Stimulated activated CD8-positive, alpha-beta memory T cell treated with anti-CD3 and anti-CD28 coated beads, Interleukin-15, amount 100 ng/mL, for 24 hours (primary cell): ENCODE data around the gene ATF3.
A peak's percentile ranks its signal among the peaks of the same experiment; 100 is the strongest.
"Not testable (repeated sequence)": the region's sequence is repeated elsewhere in the genome, so short reads cannot be mapped to it uniquely, and the experiment has no call there.

Experiments used
- DNase-seq: peaks from one replicate; pipeline ENCODE4 v3.0.0-alpha.2; 2020; ENCODE audit warnings: low read depth

The ATF3 gene

GRCh38 chr1:212628046-212628445 lies 19.5 kb downstream of the ATF3 start:
- DNase-seq = no peak

DNA sequence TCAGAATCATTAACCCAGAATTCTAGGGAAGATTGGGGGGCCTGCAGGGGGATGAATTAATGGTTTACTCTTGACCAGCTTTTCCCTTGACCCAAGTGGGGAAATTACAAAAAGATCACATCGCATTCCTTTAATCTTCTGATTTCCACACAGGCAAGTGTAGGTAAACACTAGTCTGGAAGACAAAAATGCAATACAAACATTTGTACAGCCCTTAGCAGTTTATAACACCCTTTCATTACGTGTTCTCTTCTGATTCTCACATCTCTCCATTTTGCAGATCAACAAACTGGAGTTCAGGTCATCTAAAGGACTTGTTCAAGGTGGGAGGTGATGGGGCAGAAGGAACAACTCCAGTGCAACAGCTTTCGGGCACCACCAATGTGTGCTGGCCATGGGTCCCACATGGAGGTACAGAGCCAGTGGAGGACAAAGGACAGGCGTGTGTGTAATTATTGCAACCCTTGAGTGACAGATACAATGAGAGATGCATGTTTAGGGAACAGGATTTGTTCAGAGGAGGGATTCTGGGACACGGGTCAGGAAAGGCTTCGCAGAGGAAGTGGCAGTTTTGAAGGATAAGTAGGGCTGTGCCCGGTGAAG lies 20.4 kb downstream of the ATF3 start:
- DNase-seq = no peak

- DNase-seq = no peak
Measured at GRCh38 chr1:212629450-212630157, 21.0 kb downstream of the ATF3 start.

DNA sequence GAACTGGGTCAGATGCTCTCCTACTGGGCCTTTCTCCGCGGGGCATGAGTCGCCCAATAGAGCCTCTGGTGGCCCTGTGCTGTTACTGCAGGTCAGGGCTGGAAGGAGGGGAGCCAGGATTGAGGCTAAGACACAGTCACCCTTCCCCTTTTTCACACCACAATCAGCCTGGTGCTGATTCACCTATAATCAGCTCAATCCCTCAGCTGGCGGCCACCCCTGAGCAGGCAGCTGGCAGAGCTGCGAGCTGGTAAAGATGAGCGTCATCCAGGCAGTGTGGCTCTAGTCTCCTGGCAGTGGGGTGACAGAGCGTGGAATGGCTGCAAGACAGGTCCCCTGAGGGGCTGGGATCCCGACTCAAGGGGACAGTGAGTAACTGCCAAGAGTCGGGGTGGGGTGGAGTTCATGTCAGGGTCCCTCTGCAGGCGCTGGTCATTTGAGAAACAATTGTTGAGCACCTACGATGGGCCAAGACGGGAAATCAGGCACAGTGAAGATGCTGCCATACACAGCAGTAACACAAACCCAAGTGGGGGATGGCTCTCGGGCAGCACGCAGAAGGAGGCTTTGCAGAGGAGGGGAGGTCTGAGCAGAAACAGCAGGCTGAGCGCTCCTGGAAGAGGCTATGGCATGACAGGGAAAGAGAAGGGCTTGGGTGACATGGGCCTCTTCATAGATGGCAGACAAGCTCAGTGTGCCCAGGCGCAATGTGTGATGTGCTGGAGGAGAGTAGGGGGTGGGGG lies 21.8 kb downstream of the ATF3 start:
- DNase-seq = peak; percentile 24

- no peak for DNase-seq
Measured at GRCh38 chr1:212633161-212633560, 24.6 kb downstream of the ATF3 start.

GRCh38 chr1:212634252-212634651 lies 25.7 kb downstream of the ATF3 start:
- no peak for DNase-seq

GRCh38 chr1:212635141-212635631 lies 26.6 kb downstream of the ATF3 start:
- no peak for DNase-seq

- DNase-seq = no peak
Measured at GRCh38 chr1:212637902-212638301, 29.3 kb downstream of the ATF3 start.

DNA sequence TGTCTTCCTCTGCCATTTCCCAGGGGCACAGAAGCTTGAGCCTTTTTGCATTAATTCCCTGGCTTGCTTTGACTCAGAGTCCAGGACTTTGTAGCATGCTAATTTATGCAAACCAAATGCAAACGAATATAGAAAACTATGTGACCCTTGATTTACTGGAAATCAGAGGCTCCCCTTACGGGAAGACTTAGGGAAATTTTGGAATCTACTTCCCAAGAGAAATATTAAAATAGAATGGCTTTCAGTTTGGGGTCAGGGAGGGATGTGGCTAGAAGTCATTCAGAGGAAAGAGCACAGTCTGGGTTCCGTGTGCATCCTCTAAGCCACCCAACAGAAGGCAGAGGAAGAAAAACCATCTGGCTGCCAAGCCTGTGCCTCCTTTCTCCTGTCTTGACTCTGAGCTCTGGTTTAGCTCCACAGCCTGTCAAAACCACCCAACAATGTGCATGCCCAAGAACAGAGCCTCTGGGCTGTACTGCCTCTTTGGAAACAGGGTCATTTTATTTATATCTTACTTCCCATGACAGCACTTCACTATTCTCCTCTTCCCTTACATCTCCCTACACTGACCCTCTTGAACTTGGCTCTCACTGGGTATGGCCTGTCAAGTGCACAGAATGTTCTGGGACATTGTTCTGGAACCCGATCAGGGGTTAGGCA lies 30.1 kb downstream of the ATF3 start:
- DNase-seq = no peak

- not testable (repeated sequence) for DNase-seq
Measured at GRCh38 chr1:212639524-212639923, 31.0 kb downstream of the ATF3 start.

DNA sequence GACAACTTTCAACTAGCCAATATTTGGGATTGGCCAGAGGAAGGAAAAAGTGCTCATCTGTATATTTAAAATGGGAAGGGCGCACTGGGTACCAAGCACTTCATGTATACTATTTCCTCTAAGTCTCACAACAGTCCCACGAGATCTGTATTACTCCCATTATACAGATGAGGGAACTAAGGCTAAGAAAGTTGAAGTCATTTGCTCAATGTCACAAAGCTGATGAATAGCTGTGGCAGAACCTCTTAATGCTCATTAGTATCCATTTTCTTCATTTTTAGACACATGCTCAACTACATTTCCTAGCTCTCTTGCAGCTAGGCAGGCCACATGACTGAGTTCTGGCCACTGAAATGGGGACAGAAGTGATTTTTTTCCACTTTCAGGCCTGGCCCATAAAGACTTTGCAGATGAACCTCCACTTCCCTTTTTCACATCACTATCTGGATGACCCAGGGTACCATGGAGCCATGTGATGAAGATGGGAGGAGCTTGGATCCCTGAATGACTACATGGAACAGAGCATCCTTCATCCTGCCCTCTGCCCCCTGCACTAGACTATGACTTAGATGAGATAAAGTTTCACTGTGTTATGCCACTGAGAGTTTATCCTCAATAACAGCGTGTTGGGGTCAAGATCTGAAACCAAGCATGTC lies 31.8 kb downstream of the ATF3 start:
- no peak for DNase-seq

DNA sequence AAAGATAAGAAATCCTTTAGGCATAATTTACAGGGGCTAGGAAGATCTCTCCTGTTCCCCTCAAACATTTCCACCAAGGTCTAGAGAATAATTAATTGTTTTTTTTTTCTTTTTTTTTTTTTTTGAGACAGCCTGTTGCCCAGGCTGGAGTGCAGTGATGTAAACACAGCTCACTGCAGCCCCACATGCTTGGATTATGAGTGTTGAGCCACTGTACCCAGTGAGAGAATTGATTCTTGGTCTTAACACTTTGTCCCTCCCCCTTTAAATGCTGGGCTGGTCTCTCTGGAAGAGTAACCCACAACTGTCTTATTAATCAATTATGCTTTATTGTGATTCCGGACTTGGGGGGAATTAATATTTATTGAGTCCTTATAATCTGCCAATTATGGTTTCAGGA lies 33.4 kb downstream of the ATF3 start:
- DNase-seq = no peak

DNA sequence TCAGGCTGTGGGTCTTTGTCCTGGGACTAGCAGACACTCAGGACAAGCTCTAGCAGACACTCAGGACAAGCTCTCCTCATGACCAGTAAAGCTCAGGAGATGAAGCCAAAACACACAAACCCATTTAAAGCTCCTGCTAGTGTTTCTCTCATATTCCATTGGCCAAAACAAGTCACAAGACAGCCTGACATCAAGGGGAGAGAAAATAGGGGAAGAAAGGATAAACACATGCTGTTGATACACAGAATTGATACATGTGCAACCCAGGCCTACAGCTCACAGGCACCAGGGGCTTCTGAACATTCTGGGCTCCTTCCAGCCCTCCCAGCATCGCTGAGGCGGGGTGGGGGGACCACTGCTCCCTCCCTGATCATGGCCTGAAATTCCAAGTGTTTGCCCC lies 35.3 kb downstream of the ATF3 start:
- no peak for DNase-seq

DNA sequence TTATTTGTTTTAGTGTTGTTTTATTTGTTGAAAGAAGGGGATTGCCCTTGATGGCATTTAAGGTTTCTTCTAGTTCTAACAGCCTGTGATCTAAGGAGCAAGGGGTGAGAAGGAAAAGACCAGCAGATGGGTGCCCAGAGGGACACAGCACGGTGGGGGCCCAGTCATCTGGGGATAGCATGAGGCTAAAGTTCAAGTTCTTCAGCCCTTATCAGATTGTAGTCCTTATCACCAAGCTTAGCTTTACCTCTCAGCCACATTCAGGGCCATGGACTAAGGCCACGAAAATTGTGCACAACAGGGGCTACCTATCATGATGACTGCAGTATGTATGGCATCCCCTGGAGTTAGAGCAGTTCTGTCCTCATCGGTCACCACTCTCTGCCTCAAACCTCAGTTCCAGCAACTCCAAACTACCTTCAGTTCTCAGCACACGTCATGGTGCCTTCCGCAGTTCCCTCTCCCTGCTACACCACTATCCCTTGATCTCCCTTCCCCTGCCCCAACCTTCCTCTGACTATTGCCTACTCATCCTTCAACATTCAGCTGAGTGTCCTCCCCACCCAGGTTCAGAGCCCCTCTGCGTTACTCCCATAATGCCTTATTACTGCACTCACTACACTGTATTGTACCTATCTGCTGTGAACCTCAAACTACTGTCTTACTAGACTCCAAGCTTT lies 36.4 kb downstream of the ATF3 start:
- no peak for DNase-seq

- no peak for DNase-seq
Measured at GRCh38 chr1:212645546-212646543, 37.3 kb downstream of the ATF3 start.

DNA sequence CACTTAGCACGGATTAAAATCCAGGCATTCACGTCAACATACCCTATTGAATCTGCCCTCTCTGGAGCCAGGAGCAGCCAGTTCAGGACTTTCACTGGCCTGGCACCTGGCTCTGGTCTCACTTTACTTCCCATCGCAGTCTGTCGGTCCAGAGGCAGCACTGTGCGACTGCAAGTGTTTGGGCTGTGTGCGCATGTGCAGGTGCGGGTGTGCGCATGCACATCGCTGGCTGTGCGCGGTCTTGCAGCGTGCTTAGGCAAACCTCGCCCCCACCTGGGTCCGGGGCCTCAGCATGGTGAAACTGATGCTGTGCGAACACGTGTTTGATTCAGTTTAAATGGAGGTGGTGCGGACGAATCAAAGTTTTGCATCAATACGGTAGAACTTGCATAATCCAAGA lies 38.0 kb downstream of the ATF3 start:
- DNase-seq = no peak

- no peak for DNase-seq
Measured at GRCh38 chr1:212647004-212647403, 38.4 kb downstream of the ATF3 start.

GRCh38 chr1:212648431-212648830 lies 39.9 kb downstream of the ATF3 start:
- no peak for DNase-seq

GRCh38 chr1:212649020-212649419 lies 40.5 kb downstream of the ATF3 start:
- DNase-seq = no peak

DNA sequence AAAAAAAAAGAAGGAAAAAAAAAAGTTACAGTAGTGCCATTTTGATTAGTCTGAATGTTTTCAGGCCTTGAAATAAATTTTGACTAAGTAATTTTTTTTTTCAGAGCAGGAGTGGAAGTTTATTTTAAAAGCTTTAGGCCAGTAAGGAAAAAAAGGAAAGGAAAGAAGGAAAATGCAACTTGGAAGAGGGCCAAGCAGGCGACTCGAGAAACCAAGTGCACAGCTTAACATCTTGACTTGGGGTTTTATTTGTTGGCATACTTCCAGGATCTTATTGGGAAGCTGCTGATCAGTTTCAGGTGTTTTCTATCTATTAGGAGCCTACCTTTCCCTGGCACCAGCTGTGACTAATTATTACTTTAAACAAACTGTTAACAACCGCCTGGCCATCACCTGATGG lies 41.7 kb downstream of the ATF3 start:
- no peak for DNase-seq
